Measurements from ENCODE around the gene PNRC1. TPM values are rescaled to one million over a fixed set of nuclear protein-coding genes. Genes with fewer than 3 reads are reported as not detected.
A peak's percentile ranks its signal among the peaks of the same experiment; 100 is the strongest.
"Not testable (repeated sequence)": the region's sequence is repeated elsewhere in the genome, so short reads cannot be mapped to it uniquely, and the experiment has no call there.

The PNRC1 gene
- total and polyA plus RNA-seq, 2 experiments from 2014 or later: 35.0 to 38.6 TPM

DNA sequence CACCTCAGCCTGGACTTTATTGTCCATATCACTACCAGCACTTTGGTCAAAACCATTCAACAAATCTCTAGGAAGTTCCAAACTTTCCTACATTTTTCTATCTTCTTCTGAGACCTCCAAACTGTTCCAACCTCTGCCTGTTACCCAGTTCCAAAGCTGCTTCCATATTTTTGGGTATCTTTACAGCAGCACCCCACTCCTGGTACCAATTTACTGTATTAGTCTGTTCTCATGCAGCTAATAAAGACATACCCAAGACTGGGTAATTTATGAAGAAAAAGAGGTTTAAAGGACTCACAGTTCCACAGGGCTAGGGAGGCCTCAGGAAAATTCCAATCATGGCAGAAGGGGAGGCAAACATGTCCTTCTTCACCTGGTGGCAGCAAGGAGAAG is 42.7 kb upstream of the PNRC1 start:
- H3K27me3 Mint-ChIP-seq (ENCODE audit: insufficient read depth, low read depth, poor library complexity); DNase-seq (ENCODE audit: low spot score); H3K27ac ChIP-seq (ENCODE audit: low read depth); H3K4me3 Mint-ChIP-seq; H4K20me1 ChIP-seq (replicated peaks; ENCODE audit: insufficient read depth); H3K27ac Mint-ChIP-seq; H3K9me2 ChIP-seq (ENCODE audit: insufficient read depth); H3K27me3 ChIP-seq (ENCODE audit: insufficient read depth); H3K4me2 ChIP-seq; H3K4me3 ChIP-seq; ATAC-seq; H3F3A ChIP-seq (replicated peaks; ENCODE audit: low read depth); H3K79me2 ChIP-seq (replicated peaks; ENCODE audit: insufficient read depth); H2AFZ ChIP-seq: not testable (repeated sequence)
- H3K4me1 Mint-ChIP-seq: peaks cover 29% of the 10 kb centered on the region
- Histone ChIP-seq H3K4me1 (ENCODE audit: insufficient read depth) (peaks cover 15% of the 10 kb centered on the region), H3K36me3 (ENCODE audit: insufficient read depth) (peaks cover 11% of the 10 kb centered on the region; the same call in 1 of the 2 replicates)
- peaks cover 28% of the 10 kb centered on the region for H3K9me3 Mint-ChIP-seq
- peak in 1 of 2 experiments; percentile 31; a peak in 2 of 4 replicates for TF ChIP-seq CTCF (conservative IDR thresholded peaks at IDR 0.05; ENCODE audit: low read depth in 2 of 2)
- peaks cover 19% of the 10 kb centered on the region for H3K36me3 Mint-ChIP-seq (ENCODE audit: low read depth)

DNA sequence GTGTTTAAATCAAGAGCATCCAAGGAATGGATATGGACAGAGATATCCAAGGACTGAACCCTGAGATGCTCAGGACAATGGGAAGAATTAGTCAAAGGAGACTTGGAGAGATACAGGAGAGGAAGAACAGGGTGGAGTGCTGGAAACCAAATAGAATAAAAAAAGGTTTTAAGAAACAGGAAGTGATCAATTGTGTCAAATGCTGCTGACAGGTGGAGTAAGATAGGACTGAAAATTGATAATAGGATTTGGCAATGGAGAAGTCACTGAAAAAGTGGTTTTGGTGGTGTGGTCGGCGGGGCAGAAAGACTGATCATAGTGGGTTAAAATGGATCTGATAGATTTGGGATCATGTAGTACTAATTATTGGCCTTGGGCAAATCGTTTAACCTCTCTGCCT is 37.9 kb upstream of the PNRC1 start:
- H2AFZ ChIP-seq: no peak overlapping the region
- peaks cover 4% of the 10 kb centered on the region; the same call in 1 of the 2 replicates for H3K27me3 ChIP-seq (ENCODE audit: insufficient read depth)
- H3K4me3 Mint-ChIP-seq: no peak overlapping the region
- no peak overlapping the region for H3K27ac ChIP-seq (ENCODE audit: low read depth)
- no peak overlapping the region; the same call in 1 of the 2 replicates for H3K27ac Mint-ChIP-seq
- H3K27me3 Mint-ChIP-seq (ENCODE audit: insufficient read depth, low read depth, poor library complexity): peaks cover 7% of the 10 kb centered on the region
- H3K4me1 ChIP-seq (ENCODE audit: insufficient read depth): no peaks in the 10 kb centered on the region
- ATAC-seq (no peak), DNase-seq (ENCODE audit: low spot score) (no peak)
- H3F3A ChIP-seq (replicated peaks; ENCODE audit: low read depth): no peaks in the 10 kb centered on the region
- H3K9me2 ChIP-seq (ENCODE audit: insufficient read depth): no peaks in the 10 kb centered on the region
- no peak overlapping the region for H3K4me3 ChIP-seq
- peaks cover 15% of the 10 kb centered on the region for H3K36me3 Mint-ChIP-seq (ENCODE audit: low read depth)
- H3K79me2 ChIP-seq (replicated peaks; ENCODE audit: insufficient read depth): no peaks in the 10 kb centered on the region
- H3K36me3 ChIP-seq (ENCODE audit: insufficient read depth): peaks cover 11% of the 10 kb centered on the region; the same call in 1 of the 2 replicates
- no peak overlapping the region for H3K4me2 ChIP-seq
- H4K20me1 ChIP-seq (replicated peaks; ENCODE audit: insufficient read depth): no peaks in the 10 kb centered on the region
- peaks cover 15% of the 10 kb centered on the region for H3K9me3 Mint-ChIP-seq
- H3K4me1 Mint-ChIP-seq: peaks cover 19% of the 10 kb centered on the region
- TF ChIP-seq, protein P1, sequence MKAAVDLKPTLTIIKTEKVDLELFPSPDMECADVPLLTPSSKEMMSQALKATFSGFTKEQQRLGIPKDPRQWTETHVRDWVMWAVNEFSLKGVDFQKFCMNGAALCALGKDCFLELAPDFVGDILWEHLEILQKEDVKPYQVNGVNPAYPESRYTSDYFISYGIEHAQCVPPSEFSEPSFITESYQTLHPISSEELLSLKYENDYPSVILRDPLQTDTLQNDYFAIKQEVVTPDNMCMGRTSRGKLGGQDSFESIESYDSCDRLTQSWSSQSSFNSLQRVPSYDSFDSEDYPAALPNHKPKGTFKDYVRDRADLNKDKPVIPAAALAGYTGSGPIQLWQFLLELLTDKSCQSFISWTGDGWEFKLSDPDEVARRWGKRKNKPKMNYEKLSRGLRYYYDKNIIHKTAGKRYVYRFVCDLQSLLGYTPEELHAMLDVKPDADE (IDR thresholded peaks at IDR 0.05): no peak
- no peak for TF ChIP-seq STAT1 (IDR thresholded peaks at IDR 0.05; ENCODE audit: unreplicated experiment)
- TF ChIP-seq ZNF462 (CRISPR knock-in tag; IDR thresholded peaks at IDR 0.05): no peak
- no peak for TF ChIP-seq POLR2AphosphoS5 (IDR thresholded peaks at IDR 0.05; ENCODE audit: low read depth)
- no peak for TF ChIP-seq EZH2 (IDR thresholded peaks at IDR 0.05; ENCODE audit: low read depth, unreplicated experiment)
- TF ChIP-seq JUNB (IDR thresholded peaks at IDR 0.05; ENCODE audit: unreplicated experiment): no peak
- TF ChIP-seq NANOG (IDR thresholded peaks at IDR 0.05; ENCODE audit: borderline replicate concordance): no peak
- TF ChIP-seq ZNF331 (CRISPR knock-in tag; IDR thresholded peaks at IDR 0.05; ENCODE audit: low read depth): no peak
- no peak for TF ChIP-seq CTCF (conservative IDR thresholded peaks at IDR 0.05; ENCODE audit: low read depth in 2 of 2)
- no peak for TF ChIP-seq ZNF114 (CRISPR knock-in tag; IDR thresholded peaks at IDR 0.05)
- TF ChIP-seq EZH2phosphoT487 (IDR thresholded peaks at IDR 0.05; ENCODE audit: unreplicated experiment): no peak

Data from GM23338 (cell line).